Measurements from ENCODE around the gene VPS39.

DNA sequence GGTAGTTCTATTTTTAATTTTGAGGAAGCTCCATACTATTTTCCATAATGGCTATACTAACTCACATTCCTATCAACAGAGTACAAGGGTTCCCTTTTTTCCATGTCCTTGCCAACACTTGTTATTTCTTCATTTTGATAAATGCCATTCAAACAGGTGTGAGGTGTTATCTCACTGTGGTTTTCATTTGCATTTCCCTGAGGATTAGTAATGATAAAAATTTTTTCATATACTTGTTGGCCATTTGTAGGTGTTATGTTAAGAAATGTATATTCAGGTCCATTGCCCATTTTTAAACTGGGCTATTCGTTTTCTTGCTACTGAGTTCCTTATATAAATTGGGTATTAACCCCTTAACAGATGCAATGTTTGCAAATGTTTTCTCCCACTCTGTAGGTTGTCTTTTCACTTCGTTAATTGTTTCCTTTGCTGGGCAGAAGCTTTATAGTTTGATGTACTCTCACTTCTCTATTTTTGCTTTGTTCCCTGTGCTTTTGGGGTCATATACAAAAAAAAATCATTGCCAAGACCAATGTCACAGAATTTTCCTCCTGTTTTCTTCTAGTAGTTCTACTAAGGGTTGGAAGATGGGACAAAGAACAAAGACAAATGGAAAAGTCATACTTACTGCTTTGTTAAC is 11.0 kb upstream of the VPS39 start:
- TF ChIP-seq, protein P1, sequence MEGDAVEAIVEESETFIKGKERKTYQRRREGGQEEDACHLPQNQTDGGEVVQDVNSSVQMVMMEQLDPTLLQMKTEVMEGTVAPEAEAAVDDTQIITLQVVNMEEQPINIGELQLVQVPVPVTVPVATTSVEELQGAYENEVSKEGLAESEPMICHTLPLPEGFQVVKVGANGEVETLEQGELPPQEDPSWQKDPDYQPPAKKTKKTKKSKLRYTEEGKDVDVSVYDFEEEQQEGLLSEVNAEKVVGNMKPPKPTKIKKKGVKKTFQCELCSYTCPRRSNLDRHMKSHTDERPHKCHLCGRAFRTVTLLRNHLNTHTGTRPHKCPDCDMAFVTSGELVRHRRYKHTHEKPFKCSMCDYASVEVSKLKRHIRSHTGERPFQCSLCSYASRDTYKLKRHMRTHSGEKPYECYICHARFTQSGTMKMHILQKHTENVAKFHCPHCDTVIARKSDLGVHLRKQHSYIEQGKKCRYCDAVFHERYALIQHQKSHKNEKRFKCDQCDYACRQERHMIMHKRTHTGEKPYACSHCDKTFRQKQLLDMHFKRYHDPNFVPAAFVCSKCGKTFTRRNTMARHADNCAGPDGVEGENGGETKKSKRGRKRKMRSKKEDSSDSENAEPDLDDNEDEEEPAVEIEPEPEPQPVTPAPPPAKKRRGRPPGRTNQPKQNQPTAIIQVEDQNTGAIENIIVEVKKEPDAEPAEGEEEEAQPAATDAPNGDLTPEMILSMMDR (IDR thresholded peaks at IDR 0.05): no peak
- no peak for TF ChIP-seq POLR2AphosphoS5 (IDR thresholded peaks at IDR 0.05)
